KMS-11 (cell line): ENCODE results near the gene UBE2E2.

Experiments used
- H2AFZ ChIP-seq: fragments of 200-600 bp; sonication (generic); 2 replicates; pipeline ENCODE4 v1.6.1; 2016; ENCODE audit warnings: antibody characterized with exemption, mixed run types, low read depth
- H3K27ac ChIP-seq: fragments of 200-600 bp; sonication (generic); 2 replicates; pipeline ENCODE4 v1.6.1; 2016; ENCODE audit warnings: mild to moderate bottlenecking, mixed run types
- H3K27me3 ChIP-seq: fragments of 200-600 bp; sonication (generic); 2 replicates; pipeline ENCODE4 v1.6.1; 2017; ENCODE audit warnings: mild to moderate bottlenecking, low read depth, mixed run types, moderate library complexity; ENCODE audit not compliant: insufficient read depth
- H3K36me3 ChIP-seq: fragments of 200-600 bp; sonication (generic); 2 replicates; pipeline ENCODE4 v1.6.1; 2017; ENCODE audit warnings: mild to moderate bottlenecking, mixed run types; ENCODE audit not compliant: insufficient read depth
- H3K4me1 ChIP-seq: fragments of 200-600 bp; sonication (generic); 2 replicates; pipeline ENCODE4 v1.6.1; 2016; ENCODE audit warnings: mild to moderate bottlenecking, low read depth, mixed run types; ENCODE audit not compliant: poor library complexity, severe bottlenecking
- H3K4me2 ChIP-seq: fragments of 200-600 bp; sonication (generic); 2 replicates; pipeline ENCODE4 v1.7.0; 2016; ENCODE audit warnings: mild to moderate bottlenecking, mixed run types
- H3K4me3 ChIP-seq: fragments of 200-600 bp; sonication (generic); IDR thresholded peaks from 2 replicates; pipeline ENCODE4 v1.6.1; 2017; ENCODE audit warnings: low read depth, low read length, mixed read lengths; ENCODE audit not compliant: insufficient read depth
- H3K79me2 ChIP-seq: fragments of 200-600 bp; sonication (generic); 2 replicates; pipeline ENCODE4 v1.6.1; 2016; ENCODE audit warnings: low read depth, mixed run types; ENCODE audit not compliant: insufficient read depth
- H3K9ac ChIP-seq: fragments of 200-600 bp; sonication (generic); 2 replicates; pipeline ENCODE4 v1.6.1; 2016; ENCODE audit warnings: mild to moderate bottlenecking, mixed run types
- H4K20me1 ChIP-seq: fragments of 200-600 bp; sonication (generic); 2 replicates; pipeline ENCODE4 v1.6.1; 2016; ENCODE audit warnings: mild to moderate bottlenecking, mixed run types; ENCODE audit not compliant: insufficient read depth
- TF ChIP-seq, protein P1 (sequence below): fragments of 200-600 bp; sonication (generic); conservative IDR thresholded peaks from 2 replicates; pipeline ENCODE4 v1.6.1; 2017; ENCODE audit warnings: low read depth, mild to moderate bottlenecking, antibody characterized with exemption, low read length, moderate library complexity, mixed read lengths

Gene UBE2E2

DNA sequence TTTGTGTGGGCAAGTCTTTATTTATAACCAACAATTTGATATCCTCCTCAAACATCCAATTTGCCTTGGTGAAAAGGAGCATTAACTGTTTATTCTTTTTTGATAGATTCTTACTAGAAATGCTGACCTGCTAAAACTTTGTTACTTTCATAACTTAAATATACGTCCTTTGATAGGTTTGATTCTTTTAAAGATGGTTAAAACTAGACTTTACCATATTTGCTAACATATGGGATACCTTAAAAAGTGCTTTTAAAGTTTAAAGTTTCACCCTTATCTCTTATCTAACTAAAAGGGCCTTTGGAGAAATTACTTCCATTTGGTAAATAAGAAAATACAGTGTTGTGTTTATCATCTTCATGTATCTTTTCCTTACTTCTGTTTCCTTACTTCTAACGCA, 336.1 kb downstream of the UBE2E2 start:
- Histone ChIP-seq H3K4me2 (no peak overlapping the region), H3K4me1 (no peaks in the 10 kb centered on the region), H3K79me2 (no peaks in the 10 kb centered on the region), H3K36me3 (no peaks in the 10 kb centered on the region), H2AFZ (no peak overlapping the region), H3K27me3 (no peaks in the 10 kb centered on the region), H3K9ac (no peak overlapping the region), H3K27ac (no peak overlapping the region), H3K4me3 (no peak overlapping the region), H4K20me1 (no peaks in the 10 kb centered on the region)
- TF ChIP-seq, protein P1, sequence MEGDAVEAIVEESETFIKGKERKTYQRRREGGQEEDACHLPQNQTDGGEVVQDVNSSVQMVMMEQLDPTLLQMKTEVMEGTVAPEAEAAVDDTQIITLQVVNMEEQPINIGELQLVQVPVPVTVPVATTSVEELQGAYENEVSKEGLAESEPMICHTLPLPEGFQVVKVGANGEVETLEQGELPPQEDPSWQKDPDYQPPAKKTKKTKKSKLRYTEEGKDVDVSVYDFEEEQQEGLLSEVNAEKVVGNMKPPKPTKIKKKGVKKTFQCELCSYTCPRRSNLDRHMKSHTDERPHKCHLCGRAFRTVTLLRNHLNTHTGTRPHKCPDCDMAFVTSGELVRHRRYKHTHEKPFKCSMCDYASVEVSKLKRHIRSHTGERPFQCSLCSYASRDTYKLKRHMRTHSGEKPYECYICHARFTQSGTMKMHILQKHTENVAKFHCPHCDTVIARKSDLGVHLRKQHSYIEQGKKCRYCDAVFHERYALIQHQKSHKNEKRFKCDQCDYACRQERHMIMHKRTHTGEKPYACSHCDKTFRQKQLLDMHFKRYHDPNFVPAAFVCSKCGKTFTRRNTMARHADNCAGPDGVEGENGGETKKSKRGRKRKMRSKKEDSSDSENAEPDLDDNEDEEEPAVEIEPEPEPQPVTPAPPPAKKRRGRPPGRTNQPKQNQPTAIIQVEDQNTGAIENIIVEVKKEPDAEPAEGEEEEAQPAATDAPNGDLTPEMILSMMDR = no peak

DNA sequence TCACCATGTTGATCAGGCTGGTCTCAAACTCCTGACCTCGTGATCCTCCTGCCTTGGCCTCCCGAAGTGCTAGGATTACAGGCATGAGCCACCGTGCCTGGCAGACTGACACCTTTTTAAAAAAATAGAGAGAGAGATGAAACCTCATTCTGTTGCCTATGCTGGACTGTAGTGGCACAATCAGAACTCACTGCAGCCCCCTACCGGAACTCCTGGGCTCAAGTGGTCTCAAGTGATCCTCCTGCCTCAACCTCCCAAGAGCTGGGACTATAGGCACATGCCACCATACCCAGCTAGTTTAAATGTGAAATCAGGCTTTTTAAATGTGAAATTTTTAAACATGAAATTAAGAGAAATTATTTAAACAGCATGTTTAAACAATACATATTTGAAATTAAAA, 337.5 kb downstream of the UBE2E2 start:
- Histone ChIP-seq H3K79me2 (no peaks in the 10 kb centered on the region), H3K27ac (no peak overlapping the region), H3K36me3 (no peaks in the 10 kb centered on the region), H3K9ac (no peak overlapping the region), H3K4me1 (no peaks in the 10 kb centered on the region), H4K20me1 (no peaks in the 10 kb centered on the region), H2AFZ (no peak overlapping the region), H3K4me2 (no peak overlapping the region), H3K27me3 (no peaks in the 10 kb centered on the region), H3K4me3 (no peak overlapping the region)
- TF ChIP-seq, protein P1 = no peak

DNA sequence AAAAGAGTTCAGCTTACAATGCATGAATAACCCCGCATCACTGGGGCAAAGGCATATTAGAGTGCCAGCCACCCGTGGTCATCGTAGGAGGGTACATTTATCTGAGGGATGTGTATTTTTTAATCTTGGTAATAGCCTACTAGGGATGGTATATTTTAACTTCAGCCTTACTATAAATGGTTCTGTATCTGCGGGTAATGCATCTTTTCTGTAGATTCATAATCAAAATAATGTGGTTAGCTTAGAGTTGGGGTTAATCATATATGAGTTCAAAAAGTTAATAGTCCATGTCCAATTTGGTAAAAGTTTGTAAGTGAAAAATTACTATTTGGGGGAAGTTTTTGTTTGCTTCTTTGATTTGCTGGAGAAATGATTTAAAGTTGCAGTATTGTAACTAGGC, 339.0 kb downstream of the UBE2E2 start:
- Histone ChIP-seq H3K79me2 (no peaks in the 10 kb centered on the region), H4K20me1 (no peaks in the 10 kb centered on the region), H3K9ac (no peak overlapping the region), H3K36me3 (no peaks in the 10 kb centered on the region), H3K27ac (no peak overlapping the region), H3K27me3 (no peaks in the 10 kb centered on the region), H3K4me1 (no peaks in the 10 kb centered on the region), H3K4me2 (no peak overlapping the region), H2AFZ (no peak overlapping the region), H3K4me3 (no peak overlapping the region)
- TF ChIP-seq, protein P1 = no peak

DNA sequence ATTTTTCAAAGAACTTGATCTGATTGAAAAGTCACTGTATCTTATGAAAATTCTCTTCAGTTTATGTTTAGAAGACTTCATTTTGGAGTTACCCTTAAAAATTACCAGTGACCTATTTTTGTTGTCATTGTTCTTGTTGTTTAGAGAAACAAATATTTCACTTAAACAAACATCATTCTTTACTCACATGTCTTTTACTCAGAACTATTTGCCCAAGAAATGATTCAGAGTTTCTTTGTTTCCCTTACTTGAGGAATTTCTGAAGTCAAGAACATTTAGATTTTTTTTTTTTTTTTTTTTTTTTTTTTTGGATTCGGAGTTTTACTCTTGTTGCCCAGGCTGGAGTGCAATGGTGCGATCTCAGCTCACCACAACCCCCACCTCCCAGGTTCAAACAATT, 343.1 kb downstream of the UBE2E2 start:
- no peak overlapping the region for H3K4me3 ChIP-seq
- TF ChIP-seq, protein P1 = no peak
- H3K9ac ChIP-seq = no peak overlapping the region
- no peaks in the 10 kb centered on the region for H4K20me1 ChIP-seq
- H3K27me3 ChIP-seq = no peaks in the 10 kb centered on the region
- no peak overlapping the region for H3K4me2 ChIP-seq
- no peak overlapping the region for H2AFZ ChIP-seq
- H3K27ac ChIP-seq = no peak overlapping the region
- H3K36me3 ChIP-seq = no peaks in the 10 kb centered on the region
- H3K79me2 ChIP-seq = no peaks in the 10 kb centered on the region
- no peaks in the 10 kb centered on the region for H3K4me1 ChIP-seq
